Panc1 (cell line): Measurements from ENCODE around the gene TBX4. TPM values are rescaled to one million over a fixed set of nuclear protein-coding genes. Genes with fewer than 3 reads are reported as not detected.

Experiments used
- ATAC-seq: fragments of 200-7000 bp; cut with Tn5 transposase; 2 replicates; pipeline ENCODE4 v1.9.1; 2020; ENCODE audit warnings: mild to moderate bottlenecking, moderate library complexity
- BruUV-seq: library from RNA; stranded (reverse); fragments of 400-500 nt; replicated peaks from 2 replicates; lab custom pipeline; 2021; lab: Mats Ljungman, UMichigan
- CTCF ChIA-PET: fragments of 300-600 bp; sonication (Branson Sonifier 250); formaldehyde crosslinking; loops from one replicate; lab custom pipeline; 2022; ENCODE audit warnings: antibody characterized with exemption; lab: Charles Lee
- POLR2A ChIA-PET: fragments of 300-600 bp; sonication (Branson Sonifier 250); formaldehyde crosslinking; loops from one replicate; lab custom pipeline; 2022; ENCODE audit warnings: antibody characterized with exemption; lab: Charles Lee
- DNase-seq: peaks from one replicate; pipeline ENCODE4 v3.0.0-alpha.2; 2010; ENCODE audit warnings: low read depth, low spot score
- H3K27ac ChIP-seq: 2 replicates; pipeline ENCODE4 v1.5.1; 2011; ENCODE audit warnings: mild to moderate bottlenecking, low read length, inconsistent platforms
- H3K27me3 ChIP-seq: fragments of 200-500 bp; sonication (Bioruptor generic); 2 replicates; pipeline ENCODE4 v1.6.0; 2014; ENCODE audit warnings: low read length, inconsistent platforms; ENCODE audit not compliant: control insufficient read depth, insufficient read depth
- H3K36me3 ChIP-seq: fragments of 200-500 bp; sonication (Bioruptor generic); 2 replicates; pipeline ENCODE4 v1.5.1; 2014; ENCODE audit warnings: inconsistent platforms, mild to moderate bottlenecking, low read length, moderate library complexity; ENCODE audit not compliant: control insufficient read depth, insufficient read depth
- H3K4me1 ChIP-seq: 2 replicates; pipeline ENCODE4 v1.5.1; 2011; ENCODE audit warnings: inconsistent platforms, mild to moderate bottlenecking, low read length, moderate library complexity; ENCODE audit not compliant: control insufficient read depth, insufficient read depth
- H3K4me3 ChIP-seq, 2 experiments: 2 replicates each; pipeline ENCODE4 v1.5.1; 2011 to 2012; ENCODE audit warnings: low read depth in 2 of 2, low read length in 2 of 2, mild to moderate bottlenecking in 2 of 2, inconsistent platforms in 1 of 2, moderate library complexity in 1 of 2
- H3K9me3 ChIP-seq: fragments of 200-500 bp; sonication (Bioruptor generic); 2 replicates; pipeline ENCODE4 v1.5.1; 2014; ENCODE audit warnings: low read depth, mild to moderate bottlenecking, inconsistent platforms, low read length, moderate library complexity; ENCODE audit not compliant: control insufficient read depth, insufficient read depth
- CTCF ChIP-seq: fragments of 450-650 bp; IDR thresholded peaks from 2 replicates; pipeline ENCODE4 v1.5.1; 2017; ENCODE audit warnings: mild to moderate bottlenecking
- POLR2AphosphoS5 ChIP-seq: IDR thresholded peaks from 2 replicates; pipeline ENCODE4 v1.6.1; 2012; ENCODE audit warnings: mild to moderate bottlenecking, low read depth, low read length, moderate library complexity
- REST ChIP-seq, 2 experiments: IDR thresholded peaks; 2 replicates each; pipeline ENCODE4 v1.6.1; 2011 to 2012; ENCODE audit warnings: low read depth in 2 of 2, control low read depth in 1 of 2, low read length in 1 of 2, mild to moderate bottlenecking in 1 of 2, moderate library complexity in 1 of 2; ENCODE audit not compliant: insufficient read depth in 1 of 2
- SIN3A ChIP-seq: IDR thresholded peaks from 2 replicates; pipeline ENCODE4 v1.6.1; 2012; ENCODE audit warnings: low read depth, mild to moderate bottlenecking, low read length, moderate library complexity, borderline replicate concordance; ENCODE audit not compliant: insufficient read depth
- TCF7L2 ChIP-seq: IDR thresholded peaks from 2 replicates; pipeline ENCODE4 v1.6.1; 2011; ENCODE audit warnings: mild to moderate bottlenecking, low read depth, low read length, inconsistent platforms
- in situ Hi-C: cut with HindIII; loops from 2 replicates; pipeline ENCODE4 v1.10.0; 2016; ENCODE audit warnings: low sequenced_read_pairs, low pct_unique_long_range_greater_than_20kb
- intact Hi-C: fragments of 100-400 bp; cut with micrococcal nuclease; formaldehyde crosslinking; loops from one replicate; pipeline ENCODE4 v1.10.0; 2022; ENCODE audit not compliant: unreplicated experiment
- total RNA-seq: library from RNA; stranded (reverse); gene quantifications from one replicate; pipeline ENCODE4 v1.2.1, GENCODE V29; 2021; ENCODE audit not compliant: unreplicated experiment

Gene TBX4
- total RNA-seq, 1 experiment from 2014 or later = not detected

- no peak for DNase-seq
- Histone ChIP-seq H3K27me3 (no peaks in the 10 kb centered on the region), H3K27ac (peak overlapping the region; percentile 71; the same call in 1 of the 2 replicates), H3K9me3 (no peaks in the 10 kb centered on the region), H3K4me3 (no peak overlapping the region), H3K4me1 (peaks cover 22% of the 10 kb centered on the region), H3K36me3 (no peaks in the 10 kb centered on the region)
- TF ChIP-seq TCF7L2 (peak; percentile 25; the same call in 1 of the 2 replicates), POLR2AphosphoS5 (no peak)
- intact Hi-C loops (no loop called here), in situ Hi-C loops (no loop called here)
- peak; percentile 75 for ATAC-seq
- ChIA-PET CTCF (interaction anchor here (0.6 kb wide), 1 partner anchor 825 kb away, joined by 3 read pairs; no protein-coding TSS in a partner anchor), POLR2A (no interaction called here)
- BruUV-seq = no TSS peak
These were observed 59.4 kb downstream of the TBX4 start for GRCh38 chr17:61511480-61512182.

- CTCF ChIA-PET = interaction anchor here (0.6 kb wide), 1 partner anchor 151 kb away, joined by 4 read pairs; no protein-coding TSS in a partner anchor
These were observed 62.3 kb downstream of the TBX4 start for GRCh38 chr17:61514491-61514890.

More at GRCh38 chr17:61514491-61514890, 62.3 kb downstream of the TBX4 start:
- no peak overlapping the region for H3K27ac ChIP-seq
- H3K4me1 ChIP-seq = peaks cover 22% of the 10 kb centered on the region
- no peaks in the 10 kb centered on the region for H3K27me3 ChIP-seq
- ATAC-seq (no peak), DNase-seq (no peak)
- H3K9me3 ChIP-seq = no peaks in the 10 kb centered on the region
- TF ChIP-seq REST (IDR thresholded peaks at IDR 0.05; ENCODE audit: insufficient read depth in 1 of 2, low read depth in 2 of 2, low read length in 1 of 2) (no peak), CTCF (no peak), POLR2AphosphoS5 (no peak), SIN3A (no peak)
- POLR2A ChIA-PET = interaction anchor here (1.0 kb wide), 1 partner anchor 16 kb away, joined by 6 read pairs; no protein-coding TSS in a partner anchor
- BruUV-seq = no TSS peak
- in situ Hi-C loops = no loop called here
- intact Hi-C loops = no loop called here
- H3K4me3 ChIP-seq = no peak overlapping the region
- H3K36me3 ChIP-seq = no peaks in the 10 kb centered on the region
